Activated naive CD8-positive, alpha-beta T cell (primary cell): ENCODE results near the gene ZNF547.

Experiments
- H3K27ac Mint-ChIP-seq: one replicate; pipeline ENCODE4 v1.8.0; 2021; ENCODE audit warnings: mixed read lengths
- H3K27me3 Mint-ChIP-seq: one replicate; pipeline ENCODE4 v1.8.0; 2021; ENCODE audit warnings: mixed read lengths
- H3K36me3 Mint-ChIP-seq: one replicate; pipeline ENCODE4 v1.8.0; 2021; ENCODE audit warnings: mixed read lengths
- H3K4me1 Mint-ChIP-seq: one replicate; pipeline ENCODE4 v1.8.0; 2021; ENCODE audit warnings: low read depth, mixed read lengths
- H3K4me3 Mint-ChIP-seq: one replicate; pipeline ENCODE4 v1.8.0; 2021; ENCODE audit warnings: mild to moderate bottlenecking, mixed read lengths
- H3K9me3 Mint-ChIP-seq: one replicate; pipeline ENCODE4 v1.8.0; 2021; ENCODE audit warnings: low read depth, mixed read lengths

ZNF547 gene

GRCh38 chr19:57362997-57363687, at the start of gene ZNF547, which contains the start of gene TRAPPC2B:
Gene ZNF547, plus strand, starts transcription at chr19:57363551. Its CDS starts 5,005 bp downstream, at chr19:57368556.
Gene TRAPPC2B, plus strand, starts transcription at chr19:57363551. Its CDS starts 1,283 bp downstream, at chr19:57364834.
- H3K4me3 Mint-ChIP-seq, result peak within 1 kb of the TSS; percentile 93
- H3K4me1 Mint-ChIP-seq, result peaks cover 15% of the 10 kb centered on the region
- H3K27me3 Mint-ChIP-seq, result no peaks in the 10 kb centered on the region
- H3K27ac Mint-ChIP-seq, result peak within 1 kb of the TSS; percentile 94
- peaks cover 30% of the 10 kb centered on the region for H3K36me3 Mint-ChIP-seq
- H3K9me3 Mint-ChIP-seq, result peaks cover 8% of the 10 kb centered on the region

- Mint-ChIP-seq H3K4me1 (no peaks in the 10 kb centered on the region), H3K36me3 (peaks cover 13% of the 10 kb centered on the region), H3K27ac (no peak overlapping the region), H3K27me3 (peaks cover 20% of the 10 kb centered on the region), H3K4me3 (no peak overlapping the region), H3K9me3 (peaks cover 29% of the 10 kb centered on the region)
Observed at GRCh38 chr19:57314146-57314545, 49.2 kb upstream of the ZNF547 start.

- H3K27ac Mint-ChIP-seq, result no peak overlapping the region
- no peak overlapping the region for H3K4me3 Mint-ChIP-seq
- peaks cover 28% of the 10 kb centered on the region for H3K9me3 Mint-ChIP-seq
- peaks cover 20% of the 10 kb centered on the region for H3K27me3 Mint-ChIP-seq
- H3K4me1 Mint-ChIP-seq, result peaks cover 22% of the 10 kb centered on the region
- H3K36me3 Mint-ChIP-seq, result peaks cover 21% of the 10 kb centered on the region
Observed at GRCh38 chr19:57317503-57317902, 45.8 kb upstream of the ZNF547 start.

- Mint-ChIP-seq H3K4me3 (peak overlapping the region; percentile 95), H3K27me3 (peaks cover 18% of the 10 kb centered on the region), H3K9me3 (peaks cover 28% of the 10 kb centered on the region), H3K36me3 (peaks cover 35% of the 10 kb centered on the region), H3K4me1 (peaks cover 26% of the 10 kb centered on the region), H3K27ac (peak overlapping the region; percentile 93)
Observed at GRCh38 chr19:57319869-57320179, 43.5 kb upstream of the ZNF547 start.

DNA sequence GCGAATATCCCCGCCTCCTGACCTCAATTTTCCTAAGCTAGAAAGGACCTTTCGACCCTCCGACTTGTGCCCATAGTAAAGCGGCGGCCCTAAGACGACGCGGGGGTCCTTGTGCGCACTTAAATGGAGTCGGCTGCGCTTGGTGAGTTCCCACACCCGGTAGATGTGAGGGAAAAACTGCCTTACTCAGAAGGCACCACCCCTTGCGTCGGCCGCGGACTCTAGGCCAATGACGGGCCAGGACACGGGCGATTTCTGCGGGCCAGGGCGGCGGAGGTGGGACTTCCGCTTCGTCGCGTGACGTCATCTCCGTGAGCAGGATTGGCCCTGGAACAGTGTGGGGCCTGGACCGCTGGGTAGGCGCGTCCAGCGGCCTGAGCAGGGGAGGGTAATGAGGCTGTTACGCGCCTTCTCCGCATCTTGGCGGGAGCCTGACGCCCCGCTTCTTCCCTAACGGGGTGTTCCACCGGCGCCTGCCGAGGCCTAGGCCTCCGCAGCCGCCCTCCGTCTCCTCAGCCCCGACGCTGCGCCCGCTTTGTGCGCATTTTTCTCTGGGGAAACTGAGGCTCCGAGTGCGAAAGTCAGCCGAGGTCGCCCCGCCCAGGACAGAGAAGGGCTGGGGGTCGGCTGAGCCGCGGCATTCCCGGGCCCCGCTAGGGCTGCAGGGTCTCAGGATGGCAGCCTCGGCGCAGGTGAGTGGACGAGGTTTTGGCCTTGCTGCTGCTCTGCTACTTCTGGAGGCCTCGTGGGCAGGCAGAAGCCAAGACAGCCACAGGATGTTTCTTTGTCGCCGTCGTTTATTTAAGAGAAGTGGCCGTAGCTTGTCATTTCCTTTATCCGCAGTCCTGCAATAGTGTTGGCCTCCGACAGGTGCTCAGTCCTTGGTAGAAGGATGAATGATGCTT, 42.9 kb upstream of the ZNF547 start, which contains the start of gene ZNF543:
TSS of gene ZNF543 (plus strand) at position 293 of the 905 bp plus-strand sequence. CDS start at position 675, 382 bp downstream.
- Mint-ChIP-seq H3K4me3 (peak within 1 kb of the TSS; percentile 95), H3K27ac (peak within 1 kb of the TSS; percentile 93), H3K36me3 (peaks cover 41% of the 10 kb centered on the region), H3K27me3 (peaks cover 18% of the 10 kb centered on the region), H3K4me1 (peaks cover 26% of the 10 kb centered on the region), H3K9me3 (peaks cover 28% of the 10 kb centered on the region)

DNA sequence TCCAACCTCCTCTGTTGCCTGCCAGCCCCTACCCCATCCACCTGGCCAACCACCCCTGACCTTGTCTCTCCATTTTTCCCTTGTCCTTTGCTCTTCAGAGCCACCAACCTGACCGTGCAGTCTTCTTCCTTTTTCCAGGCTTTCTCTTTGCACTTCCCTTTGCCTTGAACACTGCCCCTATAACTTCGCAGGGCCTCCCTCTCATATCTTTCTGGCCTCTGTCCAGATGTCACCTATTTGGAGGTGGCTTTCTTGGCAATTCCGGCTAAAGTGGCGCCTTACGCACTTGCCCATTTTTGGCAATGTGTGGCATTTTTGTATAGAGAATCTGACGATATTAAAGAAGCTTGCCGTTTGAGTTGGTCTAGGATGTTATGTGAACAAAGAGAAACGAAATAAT, 42.2 kb upstream of the ZNF547 start:
- peaks cover 23% of the 10 kb centered on the region for H3K9me3 Mint-ChIP-seq
- H3K4me1 Mint-ChIP-seq, result peaks cover 26% of the 10 kb centered on the region

DNA sequence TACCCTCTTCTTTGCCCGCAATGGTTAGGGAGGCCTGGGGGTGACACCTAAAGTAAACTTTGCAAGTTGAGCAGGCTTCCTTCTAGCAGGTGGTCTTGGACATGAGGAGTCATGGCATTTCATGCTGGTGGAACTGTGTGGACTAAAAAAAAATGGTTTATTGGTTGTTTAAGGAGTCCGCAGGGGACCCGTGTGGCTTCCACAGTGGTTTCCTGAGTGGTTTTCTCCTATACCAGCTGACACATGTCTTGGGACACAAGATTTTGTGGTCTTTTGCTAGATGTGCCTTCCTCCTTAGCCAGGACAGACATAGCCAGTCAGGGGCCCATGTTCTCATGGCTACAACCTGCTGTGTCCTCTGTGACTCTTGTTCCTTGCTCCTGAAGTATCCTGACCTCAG, 41.6 kb upstream of the ZNF547 start:
- Mint-ChIP-seq H3K27me3 (peaks cover 7% of the 10 kb centered on the region), H3K36me3 (peaks cover 44% of the 10 kb centered on the region), H3K4me3 (peak overlapping the region; percentile 95), H3K27ac (no peak overlapping the region), H3K4me1 (peaks cover 26% of the 10 kb centered on the region), H3K9me3 (peaks cover 19% of the 10 kb centered on the region)

More for the DNA sequence above, 42.2 kb upstream of the ZNF547 start:
- Mint-ChIP-seq H3K27me3 (peaks cover 11% of the 10 kb centered on the region), H3K36me3 (peaks cover 43% of the 10 kb centered on the region), H3K4me3 (peak overlapping the region; percentile 95), H3K27ac (peak overlapping the region; percentile 93)

- Mint-ChIP-seq H3K36me3 (peaks cover 63% of the 10 kb centered on the region), H3K9me3 (peaks cover 23% of the 10 kb centered on the region), H3K4me1 (peaks cover 20% of the 10 kb centered on the region), H3K4me3 (no peak overlapping the region), H3K27ac (no peak overlapping the region), H3K27me3 (no peaks in the 10 kb centered on the region)
Observed at GRCh38 chr19:57324992-57325391, 38.4 kb upstream of the ZNF547 start.

- Mint-ChIP-seq H3K36me3 (peaks cover 60% of the 10 kb centered on the region), H3K27ac (no peak overlapping the region), H3K27me3 (no peaks in the 10 kb centered on the region), H3K4me1 (no peaks in the 10 kb centered on the region), H3K9me3 (peaks cover 20% of the 10 kb centered on the region), H3K4me3 (no peak overlapping the region)
Observed at GRCh38 chr19:57327993-57328392, 35.4 kb upstream of the ZNF547 start.

- no peak overlapping the region for H3K27ac Mint-ChIP-seq
- H3K4me1 Mint-ChIP-seq, result no peaks in the 10 kb centered on the region
- peaks cover 18% of the 10 kb centered on the region for H3K9me3 Mint-ChIP-seq
- peaks cover 30% of the 10 kb centered on the region for H3K36me3 Mint-ChIP-seq
- H3K4me3 Mint-ChIP-seq, result no peak overlapping the region
- no peaks in the 10 kb centered on the region for H3K27me3 Mint-ChIP-seq
Observed at GRCh38 chr19:57334191-57334590, 29.2 kb upstream of the ZNF547 start.

GRCh38 chr19:57338877-57339276, 24.5 kb upstream of the ZNF547 start:
- no peaks in the 10 kb centered on the region for H3K4me1 Mint-ChIP-seq
- H3K4me3 Mint-ChIP-seq, result no peak overlapping the region
- H3K9me3 Mint-ChIP-seq, result peaks cover 26% of the 10 kb centered on the region
- peaks cover 22% of the 10 kb centered on the region for H3K36me3 Mint-ChIP-seq
- no peak overlapping the region for H3K27ac Mint-ChIP-seq
- no peaks in the 10 kb centered on the region for H3K27me3 Mint-ChIP-seq

DNA sequence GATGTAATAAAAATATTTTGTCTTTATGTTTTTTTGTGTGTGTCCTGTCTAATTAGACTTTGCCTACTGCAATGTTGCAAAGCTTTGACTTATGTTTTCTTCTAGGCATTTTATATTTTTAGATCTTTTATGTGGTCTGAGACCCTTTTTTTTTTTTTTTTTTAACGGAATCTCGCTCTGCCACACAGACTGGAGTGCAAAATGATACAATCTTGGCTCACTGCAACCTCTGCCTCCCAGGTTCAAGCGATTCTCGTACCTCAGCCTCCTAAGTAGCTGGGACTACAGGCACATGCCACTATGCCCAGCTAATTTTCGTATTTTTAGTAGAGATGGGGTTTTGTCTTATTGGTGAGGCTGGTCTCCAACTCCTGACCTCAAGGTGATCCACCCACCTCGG, 20.8 kb upstream of the ZNF547 start:
- Mint-ChIP-seq H3K27me3 (peaks cover 6% of the 10 kb centered on the region), H3K36me3 (peaks cover 15% of the 10 kb centered on the region), H3K27ac (no peak overlapping the region), H3K9me3 (peaks cover 18% of the 10 kb centered on the region), H3K4me3 (no peak overlapping the region), H3K4me1 (no peaks in the 10 kb centered on the region)

GRCh38 chr19:57348136-57348535, 15.2 kb upstream of the ZNF547 start:
- Mint-ChIP-seq H3K36me3 (peaks cover 25% of the 10 kb centered on the region), H3K27me3 (peaks cover 6% of the 10 kb centered on the region), H3K4me3 (no peak overlapping the region), H3K27ac (no peak overlapping the region), H3K4me1 (peaks cover 27% of the 10 kb centered on the region), H3K9me3 (peaks cover 14% of the 10 kb centered on the region)

DNA sequence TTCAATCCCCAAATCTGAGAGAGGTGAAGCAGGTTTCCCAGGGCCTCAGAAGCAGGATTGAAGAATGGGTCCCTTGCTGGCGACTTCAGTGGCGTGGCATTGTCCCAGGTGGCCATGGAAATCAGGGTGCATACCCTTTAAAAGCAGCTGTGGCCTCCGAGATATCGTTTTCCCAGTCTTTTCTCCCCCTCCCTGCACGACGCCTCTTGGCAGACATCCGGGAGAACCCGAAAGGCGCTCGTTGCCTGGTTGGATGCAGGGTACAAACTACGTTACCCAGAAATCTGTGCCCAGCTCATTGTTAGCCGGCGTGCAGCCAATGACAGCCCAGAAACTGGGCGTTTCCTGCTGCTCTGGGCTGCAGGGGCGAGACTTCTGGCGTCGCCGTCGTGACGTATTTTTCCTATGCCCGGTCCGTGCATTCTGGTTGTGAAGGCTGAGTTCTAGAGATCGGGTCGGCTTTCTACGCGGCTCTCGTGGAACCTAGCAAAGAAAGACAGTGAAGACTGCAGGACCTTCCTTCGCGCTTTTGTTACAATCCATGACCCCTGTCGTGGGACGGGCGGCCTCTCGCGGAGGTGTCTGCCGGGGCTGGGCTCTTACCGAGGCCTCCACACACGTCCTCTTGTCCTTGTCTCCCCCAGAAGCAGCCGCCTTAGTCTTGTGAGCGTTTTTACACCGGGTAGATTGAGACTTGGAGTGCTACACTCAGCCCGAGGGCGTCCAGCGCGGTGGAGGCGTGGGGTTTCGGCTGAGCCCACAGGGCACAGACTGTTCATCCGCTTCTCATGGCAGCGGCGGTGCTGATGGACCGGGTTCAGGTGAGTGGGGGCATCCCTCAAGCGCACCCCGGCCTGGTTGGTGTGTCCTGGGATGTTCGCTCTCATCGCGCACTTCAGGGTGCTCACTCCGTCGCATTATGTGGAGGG, 12.2 kb upstream of the ZNF547 start, which contains the start of gene ZNF304:
TSS of gene ZNF304 (plus strand) at position 395 of the 929 bp plus-strand sequence. CDS start at position 789, 394 bp downstream.
- Mint-ChIP-seq H3K27me3 (peaks cover 4% of the 10 kb centered on the region), H3K27ac (peak within 1 kb of the TSS; percentile 87), H3K4me1 (peaks cover 34% of the 10 kb centered on the region), H3K4me3 (peak within 1 kb of the TSS; percentile 96), H3K36me3 (peaks cover 52% of the 10 kb centered on the region), H3K9me3 (peaks cover 27% of the 10 kb centered on the region)
